Neural progenitor cell (in vitro differentiated cells): Measurements from ENCODE around the gene RAD1.

Experiments used
- CTCF ChIP-seq: fragments of 200-600 bp; sonication (generic); IDR thresholded peaks from 2 replicates; pipeline ENCODE4 v1.5.1; 2017; ENCODE audit warnings: antibody characterized with exemption, mild to moderate bottlenecking
- EZH2 ChIP-seq: fragments of 200-600 bp; sonication (generic); IDR thresholded peaks from 2 replicates; pipeline ENCODE4 v1.6.1; 2017; ENCODE audit warnings: antibody characterized with exemption, mild to moderate bottlenecking, moderate library complexity
- EZH2phosphoT487 ChIP-seq: fragments of 200-600 bp; sonication (generic); IDR thresholded peaks from 2 replicates; pipeline ENCODE4 v1.6.1; 2017; ENCODE audit warnings: antibody characterized with exemption

DNA sequence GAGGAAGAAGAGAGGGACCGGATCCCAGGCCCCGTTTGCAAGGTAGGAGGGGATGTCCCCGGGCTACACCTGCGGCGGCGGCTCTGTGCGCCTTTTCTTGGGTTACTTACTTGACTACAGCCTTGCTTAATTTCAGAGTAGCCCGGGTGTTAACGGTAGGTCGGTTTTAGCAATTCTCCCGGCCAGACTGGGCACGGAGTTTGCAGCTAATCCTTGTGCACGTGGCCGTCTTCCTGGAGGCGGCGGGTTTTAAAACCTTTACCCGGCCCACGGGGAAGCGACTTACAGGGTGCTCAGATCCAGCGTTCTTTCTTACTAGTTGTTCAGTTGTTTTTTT, 520 bp upstream of the RAD1 start:
- TF ChIP-seq CTCF (no peak), EZH2 (no peak), EZH2phosphoT487 (no peak)
